Measurements from ENCODE around the gene PRR15.

The PRR15 gene

DNA sequence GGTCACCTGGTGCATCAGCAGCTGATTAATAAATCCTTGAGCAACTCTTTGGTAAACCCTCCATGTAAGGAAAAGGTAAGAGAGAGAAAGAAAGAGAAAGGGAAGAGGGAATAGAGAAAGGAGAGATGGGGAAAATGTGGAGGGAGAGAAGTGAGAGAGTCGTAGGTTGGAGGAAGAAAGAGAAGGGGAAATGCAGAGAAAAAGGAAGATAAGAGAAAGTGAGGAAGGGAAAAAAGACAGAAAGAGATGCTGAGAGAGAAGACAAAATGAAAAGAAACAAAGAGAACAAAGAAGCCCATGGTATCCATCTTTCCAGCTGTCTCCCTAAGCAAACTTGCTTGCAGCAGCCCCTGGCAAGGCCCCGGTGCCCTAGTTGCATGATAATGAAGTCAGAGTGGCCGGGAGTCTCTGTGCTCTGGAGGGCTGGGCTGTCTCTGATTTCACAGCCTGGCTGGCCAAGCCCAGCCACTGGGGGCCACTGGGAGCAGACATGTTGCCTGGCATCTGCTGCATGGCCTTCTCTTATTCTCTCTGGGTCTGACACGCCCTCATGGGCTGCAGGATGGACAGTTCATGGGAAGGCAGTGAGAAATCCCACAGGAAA, 48.4 kb downstream of the PRR15 start:
- H3K79me2 ChIP-seq (ENCODE audit: insufficient read depth, low read depth), result no peaks in the 10 kb centered on the region

DNA sequence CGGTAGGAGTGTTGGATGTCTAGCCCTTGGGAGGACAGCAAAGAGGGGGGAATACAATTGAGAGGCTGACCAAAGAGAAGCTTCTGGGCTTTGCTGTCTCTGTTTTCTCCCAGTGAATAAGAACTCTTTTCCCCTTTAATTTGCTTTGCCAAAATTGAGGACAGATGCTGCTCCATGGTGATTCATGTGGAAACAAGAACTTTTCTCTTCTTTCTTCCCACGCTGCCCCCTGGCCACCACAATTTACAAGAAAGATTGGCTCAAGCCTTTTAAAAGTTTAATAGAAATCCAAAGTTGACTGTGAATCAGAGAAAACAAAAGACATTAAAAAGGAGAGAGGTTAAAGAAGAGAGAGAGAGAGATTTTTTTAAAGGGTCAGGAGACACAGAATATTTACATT, 49.0 kb downstream of the PRR15 start:
- TF ChIP-seq, protein P1, sequence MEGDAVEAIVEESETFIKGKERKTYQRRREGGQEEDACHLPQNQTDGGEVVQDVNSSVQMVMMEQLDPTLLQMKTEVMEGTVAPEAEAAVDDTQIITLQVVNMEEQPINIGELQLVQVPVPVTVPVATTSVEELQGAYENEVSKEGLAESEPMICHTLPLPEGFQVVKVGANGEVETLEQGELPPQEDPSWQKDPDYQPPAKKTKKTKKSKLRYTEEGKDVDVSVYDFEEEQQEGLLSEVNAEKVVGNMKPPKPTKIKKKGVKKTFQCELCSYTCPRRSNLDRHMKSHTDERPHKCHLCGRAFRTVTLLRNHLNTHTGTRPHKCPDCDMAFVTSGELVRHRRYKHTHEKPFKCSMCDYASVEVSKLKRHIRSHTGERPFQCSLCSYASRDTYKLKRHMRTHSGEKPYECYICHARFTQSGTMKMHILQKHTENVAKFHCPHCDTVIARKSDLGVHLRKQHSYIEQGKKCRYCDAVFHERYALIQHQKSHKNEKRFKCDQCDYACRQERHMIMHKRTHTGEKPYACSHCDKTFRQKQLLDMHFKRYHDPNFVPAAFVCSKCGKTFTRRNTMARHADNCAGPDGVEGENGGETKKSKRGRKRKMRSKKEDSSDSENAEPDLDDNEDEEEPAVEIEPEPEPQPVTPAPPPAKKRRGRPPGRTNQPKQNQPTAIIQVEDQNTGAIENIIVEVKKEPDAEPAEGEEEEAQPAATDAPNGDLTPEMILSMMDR (conservative IDR thresholded peaks at IDR 0.05; ENCODE audit: low read depth, low read length), result no peak
- Histone ChIP-seq H3K4me3 (IDR thresholded peaks at IDR 0.05; ENCODE audit: insufficient read depth, low read depth, low read length) (no peak overlapping the region), H3K36me3 (ENCODE audit: insufficient read depth) (no peaks in the 10 kb centered on the region), H3K9ac (no peak overlapping the region), H3K27me3 (ENCODE audit: insufficient read depth, low read depth) (no peaks in the 10 kb centered on the region), H3K4me1 (ENCODE audit: low read depth, poor library complexity, severe bottlenecking) (no peaks in the 10 kb centered on the region), H2AFZ (ENCODE audit: low read depth) (no peak overlapping the region), H3K79me2 (ENCODE audit: insufficient read depth, low read depth) (no peaks in the 10 kb centered on the region), H3K27ac (no peak overlapping the region), H4K20me1 (ENCODE audit: insufficient read depth) (no peaks in the 10 kb centered on the region), H3K4me2 (no peak overlapping the region)

More for the DNA sequence above, 48.4 kb downstream of the PRR15 start:
- no peaks in the 10 kb centered on the region for H4K20me1 ChIP-seq (ENCODE audit: insufficient read depth)
- H3K4me1 ChIP-seq (ENCODE audit: low read depth, poor library complexity, severe bottlenecking), result no peaks in the 10 kb centered on the region
- no peaks in the 10 kb centered on the region for H3K27me3 ChIP-seq (ENCODE audit: insufficient read depth, low read depth)
- H3K4me3 ChIP-seq (IDR thresholded peaks at IDR 0.05; ENCODE audit: insufficient read depth, low read depth, low read length), result no peak overlapping the region
- no peak overlapping the region for H3K27ac ChIP-seq
- H3K4me2 ChIP-seq, result no peak overlapping the region
- H3K36me3 ChIP-seq (ENCODE audit: insufficient read depth), result no peaks in the 10 kb centered on the region
- TF ChIP-seq, protein P1 (conservative IDR thresholded peaks at IDR 0.05; ENCODE audit: low read depth, low read length), result no peak
- no peak overlapping the region for H2AFZ ChIP-seq (ENCODE audit: low read depth)
- H3K9ac ChIP-seq, result no peak overlapping the region

DNA sequence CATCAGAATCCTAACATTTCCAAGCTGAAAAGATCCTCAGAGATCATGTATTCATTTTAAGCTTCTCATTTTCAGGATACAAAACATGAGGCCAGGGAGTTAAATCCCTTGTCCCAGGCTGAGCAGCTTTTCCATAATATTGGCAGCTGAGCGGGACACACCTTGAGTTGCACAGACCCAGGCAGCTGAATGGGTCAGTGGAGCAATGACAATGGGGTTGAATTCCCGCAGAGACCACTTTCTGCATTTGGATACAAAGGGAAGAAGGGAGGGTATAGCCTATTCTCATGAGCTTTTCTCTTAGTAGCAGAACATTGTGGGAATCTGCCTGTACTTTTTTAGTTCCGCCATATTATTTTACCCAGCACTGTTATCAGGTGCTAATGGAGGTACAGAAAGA, 49.5 kb downstream of the PRR15 start:
- TF ChIP-seq, protein P1 (conservative IDR thresholded peaks at IDR 0.05; ENCODE audit: low read depth, low read length), result no peak
- H3K27ac ChIP-seq, result no peak overlapping the region
- H3K4me2 ChIP-seq, result no peak overlapping the region
- H3K27me3 ChIP-seq (ENCODE audit: insufficient read depth, low read depth), result no peaks in the 10 kb centered on the region
- H3K4me3 ChIP-seq (IDR thresholded peaks at IDR 0.05; ENCODE audit: insufficient read depth, low read depth, low read length), result no peak overlapping the region
- no peaks in the 10 kb centered on the region for H4K20me1 ChIP-seq (ENCODE audit: insufficient read depth)
- no peaks in the 10 kb centered on the region for H3K36me3 ChIP-seq (ENCODE audit: insufficient read depth)
- no peak overlapping the region for H2AFZ ChIP-seq (ENCODE audit: low read depth)
- H3K9ac ChIP-seq, result no peak overlapping the region
- H3K4me1 ChIP-seq (ENCODE audit: low read depth, poor library complexity, severe bottlenecking), result no peaks in the 10 kb centered on the region
- H3K79me2 ChIP-seq (ENCODE audit: insufficient read depth, low read depth), result no peaks in the 10 kb centered on the region

DNA sequence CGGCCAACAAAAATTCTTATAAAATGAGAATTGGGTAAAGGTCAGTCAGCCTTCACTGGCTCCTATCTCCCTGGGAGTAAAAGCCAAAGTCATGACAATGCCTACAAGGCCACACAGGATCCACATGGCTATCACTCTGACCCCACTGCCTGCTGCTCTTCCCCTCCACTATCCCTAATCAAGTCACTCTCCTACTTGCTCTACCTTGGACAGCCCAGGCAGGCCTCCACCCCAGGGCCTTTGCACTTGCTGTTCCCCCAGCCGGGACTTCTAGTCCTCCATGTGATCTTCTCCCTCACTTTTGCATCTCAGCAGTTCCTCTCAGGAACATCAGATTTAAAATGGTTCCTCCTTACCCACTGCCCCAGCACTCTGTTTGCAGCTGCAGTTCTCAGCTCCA, 50.6 kb downstream of the PRR15 start:
- Histone ChIP-seq H3K36me3 (ENCODE audit: insufficient read depth) (no peaks in the 10 kb centered on the region), H2AFZ (ENCODE audit: low read depth) (no peak overlapping the region), H3K4me2 (no peak overlapping the region), H3K4me3 (IDR thresholded peaks at IDR 0.05; ENCODE audit: insufficient read depth, low read depth, low read length) (no peak overlapping the region), H3K9ac (no peak overlapping the region), H3K27me3 (ENCODE audit: insufficient read depth, low read depth) (no peaks in the 10 kb centered on the region), H3K79me2 (ENCODE audit: insufficient read depth, low read depth) (no peaks in the 10 kb centered on the region), H4K20me1 (ENCODE audit: insufficient read depth) (no peaks in the 10 kb centered on the region), H3K27ac (no peak overlapping the region), H3K4me1 (ENCODE audit: low read depth, poor library complexity, severe bottlenecking) (no peaks in the 10 kb centered on the region)
- TF ChIP-seq, protein P1 (conservative IDR thresholded peaks at IDR 0.05; ENCODE audit: low read depth, low read length), result no peak
